GM19397 (cell line): ENCODE measurements around the gene ITGB5.
A peak's percentile ranks its signal among the peaks of the same experiment; 100 is the strongest.
"Not testable (repeated sequence)": the region's sequence is repeated elsewhere in the genome, so short reads cannot be mapped to it uniquely, and the experiment has no call there.

ENCODE experiments used
- ATAC-seq: cut with Tn5 transposase; IDR thresholded peaks from one replicate; pipeline ENCODE4 v1.9.1; 2021; ENCODE audit warnings: mild to moderate bottlenecking, moderate library complexity; ENCODE audit not compliant: unreplicated experiment

Gene ITGB5

DNA sequence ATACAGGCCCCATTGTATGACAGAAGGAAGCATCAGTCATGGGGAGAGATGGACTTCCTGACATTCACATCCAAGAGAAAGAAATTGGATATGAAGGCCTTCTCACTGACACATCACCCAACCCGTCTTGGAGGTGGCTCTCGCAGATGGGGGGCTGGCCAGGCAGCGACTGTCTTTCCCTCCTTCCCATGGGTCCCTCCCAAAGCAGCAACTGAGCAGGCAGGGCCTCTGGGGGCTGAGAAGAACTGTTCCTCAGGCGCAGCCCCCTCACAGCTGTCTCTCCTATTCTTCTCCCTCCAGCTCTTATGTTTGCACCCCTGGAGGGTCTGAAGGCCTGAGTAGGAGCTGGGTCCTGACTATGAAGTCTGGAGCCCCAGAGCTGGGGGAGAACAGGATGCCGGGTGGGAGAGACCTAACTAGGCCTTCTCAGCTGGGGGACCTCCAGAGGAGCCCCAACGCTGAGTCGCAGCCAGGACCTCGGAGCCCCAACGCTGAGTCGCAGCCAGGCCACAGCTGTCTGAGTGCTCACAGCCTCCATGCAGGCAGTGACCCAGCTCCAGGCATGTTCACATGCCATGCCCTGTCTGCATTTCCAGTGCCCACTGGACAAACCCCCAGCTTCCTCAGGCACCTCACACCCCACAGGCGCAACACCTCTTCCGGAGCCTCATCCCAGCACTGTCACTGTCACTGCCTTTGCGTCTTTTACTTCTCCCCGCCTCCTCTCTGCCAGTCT lies 127.3 kb downstream of the ITGB5 start:
- no peak for ATAC-seq

DNA sequence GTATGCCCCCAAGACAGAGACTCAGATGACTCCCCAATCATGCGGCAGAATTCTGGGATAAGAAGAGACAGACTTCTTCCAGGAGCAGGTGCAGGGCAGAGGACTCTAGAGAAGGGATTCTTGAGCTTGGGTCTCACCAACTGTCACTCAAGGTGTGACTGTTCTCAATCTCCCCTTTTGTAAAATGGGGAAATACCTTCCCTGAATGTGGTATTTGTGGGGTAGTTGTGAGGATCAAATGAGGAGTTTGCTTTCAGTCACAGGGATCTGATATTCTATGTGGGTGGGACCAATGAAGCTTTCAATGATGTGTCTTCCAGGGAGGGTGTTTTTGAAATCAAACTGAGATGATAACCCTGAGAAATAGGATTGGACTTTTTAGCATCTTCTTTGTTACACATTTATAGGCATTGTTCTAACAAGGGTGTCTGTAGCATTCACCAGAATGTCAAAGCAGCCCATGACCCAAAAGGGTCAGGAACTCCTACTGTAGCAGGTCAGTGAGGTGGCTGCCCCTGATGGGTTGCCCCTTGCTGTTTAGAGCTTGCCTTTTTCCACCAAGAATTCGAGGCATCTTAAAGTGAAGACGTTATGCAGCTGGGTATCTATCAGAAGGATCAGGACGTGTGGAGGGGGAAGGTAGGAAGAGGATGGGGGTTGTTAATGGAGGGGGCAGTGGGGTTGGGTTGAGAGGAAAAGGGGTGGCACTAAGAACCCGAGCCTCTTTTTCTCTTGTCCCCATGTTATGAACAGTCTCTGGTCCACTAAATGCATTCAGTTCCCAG lies 128.1 kb downstream of the ITGB5 start:
- ATAC-seq: no peak

DNA sequence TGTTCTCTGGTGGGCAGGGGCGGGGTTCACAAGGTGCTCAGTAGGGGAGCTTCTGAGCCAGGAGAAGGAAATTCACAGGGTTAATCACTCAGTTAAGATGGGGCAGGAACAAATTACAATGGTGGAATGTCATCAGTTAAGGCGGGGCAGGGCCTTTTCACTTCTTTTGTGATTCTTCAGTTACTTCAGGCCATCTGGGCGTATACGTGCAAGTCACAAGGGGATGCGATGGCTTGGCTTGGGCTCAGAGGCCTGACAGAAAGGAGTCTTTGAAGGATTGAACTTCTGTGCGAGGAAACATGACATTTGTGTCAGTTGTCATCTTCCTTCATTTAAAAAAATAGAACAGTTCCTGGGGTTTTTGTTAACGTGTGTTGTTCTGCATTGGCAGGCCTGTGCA lies 129.2 kb downstream of the ITGB5 start:
- not testable (repeated sequence) for ATAC-seq

DNA sequence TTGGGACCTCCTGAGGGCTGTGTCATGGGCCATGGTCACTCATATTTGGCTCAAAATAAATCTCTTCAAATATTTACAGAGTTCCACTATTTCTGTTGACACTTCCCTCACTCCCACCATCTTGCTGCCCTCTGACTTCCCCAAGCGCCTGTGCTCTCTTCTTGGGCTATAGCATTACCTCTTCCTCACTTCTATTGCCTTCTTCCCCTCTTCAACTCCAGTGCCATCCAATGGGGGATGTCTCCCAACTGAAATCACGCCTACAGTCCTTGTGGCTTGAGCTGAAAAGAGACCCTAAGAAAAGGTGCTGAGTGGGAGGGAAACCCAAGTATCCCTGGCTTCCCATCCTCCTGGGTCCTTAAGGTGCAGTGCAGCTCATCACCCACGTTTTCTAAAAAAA lies 135.1 kb downstream of the ITGB5 start:
- no peak for ATAC-seq

DNA sequence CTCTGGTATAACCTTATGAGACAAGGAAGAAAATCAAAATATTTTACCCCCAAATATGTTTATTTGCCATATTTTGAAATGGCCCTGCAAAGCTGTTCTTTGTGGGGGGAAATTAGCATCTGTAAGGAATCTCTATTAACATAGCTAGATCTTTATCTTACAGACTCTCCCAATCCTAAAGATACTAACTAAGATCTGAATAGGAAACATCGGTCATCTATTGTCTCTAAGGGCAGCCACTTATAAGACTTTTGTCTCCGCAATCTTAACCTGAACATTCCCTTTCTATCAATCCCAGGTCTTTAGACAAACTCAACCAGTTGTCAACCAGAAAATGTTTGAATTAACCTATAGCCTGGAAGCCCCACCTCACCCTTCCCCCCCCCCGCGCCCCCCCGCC lies 135.7 kb downstream of the ITGB5 start:
- ATAC-seq: no peak

DNA sequence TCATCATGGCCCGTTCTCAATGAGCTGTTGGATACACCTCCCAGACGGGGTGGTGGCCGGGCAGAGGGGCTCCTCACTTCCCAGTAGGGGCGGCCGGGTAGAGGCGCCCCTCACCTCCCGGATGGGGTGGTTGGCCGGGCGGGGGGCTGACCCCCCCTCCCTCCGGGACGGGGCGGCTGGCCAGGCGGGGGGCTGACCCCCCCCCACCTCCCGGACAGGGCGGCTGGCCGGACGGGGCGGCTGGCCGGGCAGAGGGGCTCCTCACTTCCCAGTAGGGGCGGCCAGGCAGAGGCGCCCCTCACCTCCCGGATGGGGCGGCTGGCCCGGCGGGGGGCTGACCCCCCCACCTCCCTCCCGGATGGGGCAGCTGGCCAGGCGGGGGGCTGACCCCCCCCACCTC lies 137.3 kb downstream of the ITGB5 start:
- ATAC-seq: not testable (repeated sequence)

DNA sequence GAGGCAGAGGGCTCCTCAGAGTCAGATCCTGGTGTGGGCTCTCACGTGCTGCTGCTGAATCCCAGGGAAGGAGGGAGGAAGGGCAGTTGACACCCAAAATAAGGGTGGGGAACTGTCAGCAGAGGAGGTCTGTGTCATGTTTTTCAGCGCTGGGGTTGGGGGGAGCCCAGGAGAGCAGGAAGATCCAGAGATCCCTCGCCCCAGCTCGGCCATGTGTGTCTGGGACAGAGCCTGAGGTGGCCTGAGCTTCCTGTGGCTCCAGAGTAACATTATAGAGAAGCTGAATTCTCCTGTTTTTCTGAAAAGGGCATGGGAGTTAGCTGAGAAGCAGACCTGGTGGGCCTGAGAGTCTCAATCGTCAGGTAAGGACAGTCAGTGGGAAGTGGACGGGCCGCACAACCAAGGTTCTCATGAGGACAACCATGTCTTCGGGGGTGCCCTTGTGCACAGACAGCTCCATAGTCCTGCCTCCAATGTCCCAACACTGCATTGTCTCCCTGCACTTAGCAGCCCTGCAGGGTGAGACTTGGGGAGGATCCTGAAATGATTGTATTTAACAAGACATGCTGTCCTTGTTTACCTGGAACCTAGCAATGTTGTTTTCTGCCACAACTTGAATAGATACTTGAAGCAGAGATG lies 138.5 kb downstream of the ITGB5 start:
- no peak for ATAC-seq

DNA sequence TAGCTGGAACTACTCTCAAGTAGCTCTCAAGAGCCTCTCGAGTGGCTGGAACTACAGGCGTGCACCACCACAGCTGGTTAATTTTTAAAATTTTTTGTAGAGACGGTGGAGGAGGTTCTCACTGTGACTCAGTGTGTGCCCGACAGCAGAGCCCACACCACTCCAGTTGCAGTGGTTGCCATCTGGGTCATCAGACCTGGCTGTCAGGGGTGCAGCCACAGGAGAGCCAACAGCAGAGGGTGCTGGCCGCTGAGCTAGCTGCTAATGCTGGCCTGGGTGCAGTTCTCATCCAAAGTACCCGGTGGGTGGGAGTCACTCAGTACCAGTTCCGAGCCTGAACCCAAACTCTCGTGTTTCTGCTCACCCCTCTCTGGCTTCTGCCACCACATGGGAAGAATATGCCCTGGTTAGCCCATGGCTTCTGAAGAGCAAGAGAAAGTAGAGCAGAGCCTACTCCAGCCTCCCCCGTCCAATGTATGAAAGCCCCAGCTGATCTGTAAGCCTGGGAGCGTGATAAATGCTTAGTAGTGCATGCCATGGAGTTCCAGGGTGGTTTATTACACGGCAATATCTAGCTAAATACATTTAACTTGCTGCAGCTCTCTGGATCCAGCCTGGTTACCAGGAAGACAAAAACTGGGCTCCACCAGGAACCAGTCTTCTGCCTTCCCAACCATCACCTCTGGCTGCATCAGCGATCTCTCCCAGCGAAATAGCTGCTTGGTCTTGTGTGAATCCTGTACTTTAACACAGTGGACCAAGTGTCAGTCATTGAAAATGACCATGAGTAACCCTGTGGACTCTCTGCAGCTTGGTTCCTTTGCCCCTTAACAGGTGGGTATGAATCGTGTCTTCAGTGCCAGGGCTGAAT lies 139.8 kb downstream of the ITGB5 start:
- ATAC-seq: no peak

DNA sequence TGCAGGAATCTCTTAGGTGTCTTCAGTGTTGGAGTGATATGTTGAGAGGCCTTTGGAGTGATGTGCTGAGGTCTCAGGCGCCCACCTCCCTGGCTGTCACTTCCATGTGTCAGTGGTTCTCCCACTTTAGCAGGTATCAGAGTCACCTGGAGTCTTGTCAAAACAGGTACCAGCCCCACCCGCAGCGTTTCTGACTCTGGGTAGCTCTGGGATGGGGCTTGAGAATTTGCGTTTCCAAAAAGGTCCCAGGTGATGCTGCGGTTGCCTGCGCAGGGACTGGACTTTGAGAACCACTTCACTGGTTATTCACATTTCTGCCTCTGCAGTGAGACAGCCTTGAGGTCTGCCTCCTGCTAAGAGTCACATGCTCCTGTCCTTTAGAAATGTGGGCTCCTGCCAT lies 141.4 kb downstream of the ITGB5 start:
- no peak for ATAC-seq

DNA sequence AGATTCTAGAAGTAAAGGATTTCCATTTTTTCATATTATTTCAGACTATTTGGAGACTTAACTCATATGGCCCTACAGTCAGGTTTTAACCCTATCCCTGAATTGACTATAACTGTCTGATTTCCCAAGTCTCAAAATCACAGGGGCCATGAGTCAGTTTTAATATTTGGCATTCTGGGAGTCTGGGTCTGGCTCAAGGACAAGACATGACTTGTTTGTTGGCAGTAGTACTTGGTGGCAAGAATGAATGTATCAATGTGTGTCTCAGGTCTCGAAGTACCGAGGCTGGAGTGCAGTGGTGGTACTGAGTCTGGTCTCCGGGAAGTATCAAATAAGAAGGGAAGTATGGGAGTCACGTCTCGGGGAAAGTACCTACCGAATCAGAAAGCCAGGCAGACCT lies 146.1 kb downstream of the ITGB5 start:
- ATAC-seq: no peak

DNA sequence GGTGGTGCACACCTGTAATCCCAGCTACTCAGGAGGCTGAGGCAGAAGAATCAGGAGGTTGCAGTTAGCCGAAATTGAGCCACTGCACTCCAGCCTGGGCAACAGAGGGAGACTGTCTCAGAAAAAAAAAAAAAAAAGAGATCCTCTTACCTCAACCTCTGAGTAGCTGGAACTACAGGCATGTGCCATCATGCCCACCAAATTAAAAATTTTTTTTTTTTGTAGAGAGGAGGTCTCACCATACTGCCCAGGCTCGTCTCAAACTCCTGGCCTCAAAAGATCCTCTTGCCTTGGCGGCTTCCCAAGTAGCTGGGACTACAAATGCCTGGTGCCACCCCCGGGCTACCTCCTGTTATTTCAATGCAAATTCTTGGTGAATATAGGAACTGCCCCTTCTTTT lies 155.4 kb downstream of the ITGB5 start:
- ATAC-seq: no peak

DNA sequence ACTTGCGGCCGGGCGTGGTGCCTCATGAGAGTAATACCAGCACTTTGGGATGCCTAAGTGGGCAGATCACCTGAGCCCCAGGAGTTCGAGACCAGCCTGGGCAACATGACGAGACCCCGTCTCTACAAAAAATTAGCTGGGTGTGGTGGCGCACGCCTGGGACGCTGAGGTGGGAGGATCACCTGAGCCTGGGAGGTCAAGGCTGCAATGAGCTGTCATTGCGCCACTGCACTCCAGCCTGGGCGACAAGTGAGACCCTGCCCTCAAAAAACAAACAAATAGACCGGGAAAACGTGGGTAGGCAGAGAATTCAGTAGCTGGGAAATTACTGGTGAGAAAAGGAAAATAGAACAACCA lies 156.2 kb downstream of the ITGB5 start:
- no peak for ATAC-seq

DNA sequence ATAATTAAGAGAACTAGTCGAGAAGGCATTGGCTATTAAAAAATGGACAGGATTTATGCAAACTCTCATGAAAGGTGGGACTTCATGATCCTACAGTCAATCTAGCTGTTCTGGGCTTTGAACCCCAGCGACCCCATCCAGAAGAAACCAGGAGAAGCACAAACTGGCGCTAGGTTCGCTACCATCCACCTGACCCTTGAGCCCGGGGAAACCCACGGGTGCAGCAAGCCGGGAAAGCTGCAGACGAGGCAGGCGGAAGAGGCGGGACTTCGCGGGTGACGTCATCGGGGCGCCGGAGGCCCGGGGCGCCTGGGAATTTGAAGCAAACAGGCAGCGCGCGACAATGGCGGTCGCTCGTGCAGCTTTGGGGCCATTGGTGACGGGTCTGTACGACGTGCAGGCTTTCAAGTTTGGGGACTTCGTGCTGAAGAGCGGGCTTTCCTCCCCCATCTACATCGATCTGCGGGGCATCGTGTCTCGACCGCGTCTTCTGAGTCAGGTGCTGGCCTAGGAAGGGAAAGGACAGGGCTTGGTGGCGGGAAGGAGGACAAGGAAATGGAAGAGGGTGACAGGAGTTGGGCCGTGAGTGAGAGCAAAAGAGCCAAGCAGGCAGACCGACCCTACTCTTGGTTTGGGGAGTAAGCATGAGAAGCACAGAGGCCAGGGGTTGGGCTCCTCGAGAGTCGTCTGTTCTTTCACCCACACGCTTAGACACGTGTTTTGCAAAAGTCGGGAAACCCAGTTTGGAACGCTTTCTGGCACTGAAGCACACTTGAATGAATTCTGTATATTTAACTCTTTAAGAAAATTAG lies 156.8 kb downstream of the ITGB5 start, which contains the start of gene UMPS:
Gene UMPS, plus strand, starts transcription at position 324 of the 812 bp plus-strand sequence. Its CDS starts 20 bp downstream, at position 344.
- ATAC-seq: peak; percentile 100

DNA sequence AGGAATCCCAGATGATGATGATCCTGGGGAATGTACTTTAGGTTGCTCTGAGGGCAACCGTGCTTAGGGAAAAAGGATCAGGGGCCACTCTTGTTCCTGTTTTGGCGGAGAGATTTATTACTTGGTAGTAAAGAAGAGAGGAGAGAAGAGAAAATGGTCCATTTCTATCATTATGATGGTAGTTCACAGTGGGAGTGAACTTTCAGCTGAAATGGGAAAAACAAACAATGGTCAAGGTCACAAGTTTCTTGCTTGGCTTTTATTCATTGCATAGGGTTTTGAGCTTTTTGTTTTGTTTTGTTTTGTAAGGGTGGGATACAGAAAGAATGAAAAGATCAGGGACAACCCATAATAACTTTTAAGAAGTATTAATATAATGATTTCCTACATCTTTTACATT lies 164.6 kb downstream of the ITGB5 start:
- no peak for ATAC-seq

DNA sequence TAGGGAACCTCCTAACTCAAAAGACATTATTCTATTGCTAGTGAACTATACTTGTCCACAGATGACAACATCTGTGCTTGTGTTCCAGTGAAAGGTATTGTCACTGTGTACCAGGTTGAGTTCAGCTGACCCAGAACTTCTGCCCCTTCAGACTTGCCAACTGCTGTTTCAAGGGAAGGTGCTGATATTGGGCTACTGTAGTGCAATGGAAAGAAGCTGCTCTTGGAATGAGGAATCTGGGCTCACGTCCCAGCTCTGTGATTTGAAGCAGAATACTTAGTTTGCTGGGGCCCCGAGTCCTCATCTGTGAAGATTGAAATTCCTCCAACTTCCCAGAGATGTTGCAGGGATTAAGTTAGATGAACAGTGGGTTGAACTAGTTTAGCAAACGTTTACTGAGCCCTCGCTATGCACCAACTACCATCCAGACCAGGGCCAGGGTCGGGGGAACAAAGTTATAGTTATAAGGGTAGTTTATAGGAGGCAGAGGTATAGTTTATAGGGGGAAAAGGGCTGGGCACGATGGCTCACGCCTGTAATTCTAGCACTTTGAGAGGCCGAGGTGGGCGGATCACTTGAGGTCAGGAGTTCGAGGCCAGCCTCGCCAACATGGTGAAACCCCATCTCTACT lies 172.8 kb downstream of the ITGB5 start:
- no peak for ATAC-seq
